ENCODE data around the gene FAM20A. TPM values are rescaled to one million over a fixed set of nuclear protein-coding genes. Genes with fewer than 3 reads are reported as not detected.

FAM20A gene
- total RNA-seq, 1 experiment from 2014 or later, result 0.11 TPM

GRCh38 chr17:68591583-68591982 is 9.6 kb downstream of the FAM20A start:
- peak; percentile 50 for DNase-seq
- Histone ChIP-seq H3K9ac (ENCODE audit: low read length) (no peak overlapping the region), H3F3A (ENCODE audit: low read length, unreplicated experiment) (no peaks in the 10 kb centered on the region), H4K20me1 (ENCODE audit: low read length) (no peaks in the 10 kb centered on the region), H3K27ac (ENCODE audit: low read length) (no peak overlapping the region), H3K79me2 (ENCODE audit: low read length) (no peaks in the 10 kb centered on the region), H3K36me3 (ENCODE audit: low read depth, low read length) (no peaks in the 10 kb centered on the region), H3K27me3 (ENCODE audit: low read length) (no peaks in the 10 kb centered on the region), H3K4me1 (ENCODE audit: insufficient read depth, low read length) (no peaks in the 10 kb centered on the region), H3K4me2 (ENCODE audit: low read length) (peak overlapping the region; percentile 27; the same call in 1 of the 2 replicates), H3K4me3 (ENCODE audit: low read length) (peak overlapping the region; percentile 31; the same call in 1 of the 2 replicates), H2AFZ (ENCODE audit: low read length) (peak overlapping the region; percentile 53), H3K9me3 (ENCODE audit: low read length) (no peaks in the 10 kb centered on the region), H3K9me2 (replicated peaks; ENCODE audit: low read length) (no peaks in the 10 kb centered on the region)
- intact Hi-C loops (cut with micrococcal nuclease), result no loop called here
- POLR2A ChIA-PET (ENCODE audit: unreplicated experiment), result no interaction called here
- no TSS peak for BruUV-seq (replicated peaks)
- peak; percentile 40 for ATAC-seq
- CTCF ChIA-PET, result no interaction called here
- TF ChIP-seq EZH2 (IDR thresholded peaks at IDR 0.05; ENCODE audit: low read length, unreplicated experiment), result no peak

DNA sequence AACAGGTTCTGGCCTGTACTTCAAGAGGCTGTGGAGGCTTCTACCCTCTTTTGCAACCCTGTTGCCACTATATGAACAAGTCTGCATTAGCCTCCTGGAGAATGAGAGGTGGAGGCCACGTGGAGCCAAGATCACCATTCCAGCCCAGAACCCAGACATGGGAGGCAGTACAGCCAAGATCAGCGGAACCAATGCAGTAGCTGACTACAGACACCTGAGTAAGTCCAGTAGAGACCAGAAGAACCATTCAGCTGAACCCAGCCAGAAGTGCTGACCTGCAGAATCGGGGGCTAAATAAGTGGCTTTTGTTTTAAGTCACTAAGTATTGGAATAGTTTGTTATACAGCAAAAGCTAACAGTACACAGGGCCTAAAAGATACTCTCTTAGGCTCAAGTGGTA is 12.1 kb downstream of the FAM20A start:
- no peaks in the 10 kb centered on the region for H3K36me3 ChIP-seq (ENCODE audit: low read depth, low read length)
- TF ChIP-seq EZH2 (IDR thresholded peaks at IDR 0.05; ENCODE audit: low read length, unreplicated experiment), result no peak
- TF ChIP-seq CTCF (conservative IDR thresholded peaks at IDR 0.05; ENCODE audit: low read depth, low read length), result no peak
- no peak for TF ChIP-seq EZH2phosphoT487 (IDR thresholded peaks at IDR 0.05; ENCODE audit: borderline replicate concordance, low read length)
- H3K9ac ChIP-seq (ENCODE audit: low read length), result no peak overlapping the region
- intact Hi-C loops (cut with micrococcal nuclease), result no loop called here
- DNase-seq, result no peak
- H3K4me1 ChIP-seq (ENCODE audit: insufficient read depth, low read length), result no peaks in the 10 kb centered on the region
- no peaks in the 10 kb centered on the region for H3K79me2 ChIP-seq (ENCODE audit: low read length)
- H3K27me3 ChIP-seq (ENCODE audit: low read length), result no peaks in the 10 kb centered on the region
- H3K4me3 ChIP-seq (ENCODE audit: low read length), result no peak overlapping the region
- H3F3A ChIP-seq (ENCODE audit: low read length, unreplicated experiment), result no peaks in the 10 kb centered on the region
- H4K20me1 ChIP-seq (ENCODE audit: low read length), result no peaks in the 10 kb centered on the region
- no peak overlapping the region for H3K27ac ChIP-seq (ENCODE audit: low read length)
- ChIA-PET POLR2A (ENCODE audit: unreplicated experiment) (no interaction called here), CTCF (no interaction called here)
- no TSS peak for BruUV-seq (replicated peaks)
- no peak overlapping the region for H2AFZ ChIP-seq (ENCODE audit: low read length)
- H3K9me3 ChIP-seq (ENCODE audit: low read length), result no peaks in the 10 kb centered on the region
- no peaks in the 10 kb centered on the region for H3K9me2 ChIP-seq (replicated peaks; ENCODE audit: low read length)
- ATAC-seq, result no peak
- H3K4me2 ChIP-seq (ENCODE audit: low read length), result no peak overlapping the region

DNA sequence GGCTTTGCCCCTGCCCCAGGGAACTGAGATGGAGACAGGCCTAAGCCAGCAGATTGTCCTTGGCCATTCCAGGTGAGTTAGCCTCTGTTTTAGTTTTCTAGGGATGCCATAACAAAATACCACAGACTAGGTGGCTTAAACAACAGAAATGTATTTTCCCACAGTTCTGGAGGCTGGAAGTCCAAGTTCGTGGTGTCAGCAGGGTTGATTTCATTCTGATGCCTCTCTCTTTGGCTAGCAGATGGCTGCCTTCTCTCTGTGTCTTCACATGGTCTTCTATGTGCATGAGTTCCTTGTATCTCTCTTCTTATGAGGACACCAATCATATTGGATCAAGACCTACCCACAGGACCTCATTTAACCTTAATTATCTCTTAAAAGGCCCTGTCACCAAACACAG is 12.8 kb downstream of the FAM20A start:
- intact Hi-C loops (cut with micrococcal nuclease), result no loop called here

More for the DNA sequence above, 12.8 kb downstream of the FAM20A start:
- ChIA-PET POLR2A (ENCODE audit: unreplicated experiment) (no interaction called here), CTCF (no interaction called here)
- no peak overlapping the region for H2AFZ ChIP-seq (ENCODE audit: low read length)
- no peak overlapping the region for H3K4me2 ChIP-seq (ENCODE audit: low read length)
- no peak overlapping the region for H3K9ac ChIP-seq (ENCODE audit: low read length)
- TF ChIP-seq CTCF (conservative IDR thresholded peaks at IDR 0.05; ENCODE audit: low read depth, low read length) (no peak), EZH2phosphoT487 (IDR thresholded peaks at IDR 0.05; ENCODE audit: borderline replicate concordance, low read length) (no peak), EZH2 (IDR thresholded peaks at IDR 0.05; ENCODE audit: low read length, unreplicated experiment) (no peak)
- H3K27me3 ChIP-seq (ENCODE audit: low read length), result no peaks in the 10 kb centered on the region
- no peaks in the 10 kb centered on the region for H3K36me3 ChIP-seq (ENCODE audit: low read depth, low read length)
- H3K9me2 ChIP-seq (replicated peaks; ENCODE audit: low read length), result no peaks in the 10 kb centered on the region
- H3K4me1 ChIP-seq (ENCODE audit: insufficient read depth, low read length), result no peaks in the 10 kb centered on the region
- H3K27ac ChIP-seq (ENCODE audit: low read length), result no peak overlapping the region
- no peak for DNase-seq
- no peak overlapping the region for H3K4me3 ChIP-seq (ENCODE audit: low read length)
- no peaks in the 10 kb centered on the region for H4K20me1 ChIP-seq (ENCODE audit: low read length)
- H3K79me2 ChIP-seq (ENCODE audit: low read length), result no peaks in the 10 kb centered on the region
- BruUV-seq (replicated peaks), result no TSS peak
- no peaks in the 10 kb centered on the region for H3K9me3 ChIP-seq (ENCODE audit: low read length)
- H3F3A ChIP-seq (ENCODE audit: low read length, unreplicated experiment), result no peaks in the 10 kb centered on the region
- ATAC-seq, result no peak
